ENCODE results near the gene MRGPRF. TPM values are rescaled to one million over a fixed set of nuclear protein-coding genes. Genes with fewer than 3 reads are reported as not detected.

The MRGPRF gene
- total and polyA plus RNA-seq, 2 donors (not counting 1 experiment from before 2014, with no cell fraction given) = not detected

DNA sequence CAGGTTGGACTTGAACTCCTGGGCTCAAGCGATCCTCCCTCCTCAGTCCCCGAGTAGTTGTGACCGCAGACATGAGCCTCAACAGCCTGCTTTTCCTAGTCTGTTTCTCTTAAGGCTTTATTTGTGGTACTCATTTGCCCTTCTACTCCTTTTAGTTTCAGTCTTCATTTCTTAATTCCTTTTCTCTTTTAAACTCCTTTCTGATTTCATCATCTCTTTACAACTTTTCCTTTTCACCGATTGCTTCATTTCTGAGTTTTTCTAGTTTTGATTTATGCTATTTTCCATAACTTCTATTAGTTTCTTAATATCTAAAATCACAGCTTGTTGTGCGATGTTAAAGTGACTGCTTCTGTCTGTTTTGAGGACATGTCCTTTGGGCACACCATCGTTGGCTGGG is 17.3 kb upstream of the MRGPRF start:
- intact Hi-C loops (cut with micrococcal nuclease) = no loop called here
- peaks cover 10% of the 10 kb centered on the region for H3K27me3 Mint-ChIP-seq
- H3K9ac ChIP-seq (ENCODE audit: low read length) = no peak overlapping the region
- H3K27me3 ChIP-seq (replicated peaks in 1 of 4; ENCODE audit: control extremely low read depth in 1 of 4, control insufficient read depth in 3 of 4, insufficient read depth in 4 of 4, low read length in 3 of 4) = no peaks in the 10 kb centered on the region
- ChIA-PET CTCF (no interaction called here), POLR2A (no interaction called here)
- H3K4me3 Mint-ChIP-seq = no peak overlapping the region
- no peak overlapping the region for H3K4me3 ChIP-seq (ENCODE audit: control extremely low read depth in 1 of 5, extremely low read depth in 1 of 5, insufficient read depth in 1 of 5, low read depth in 2 of 5, low read length in 4 of 5)
- H3K27ac Mint-ChIP-seq = no peak overlapping the region
- H4K20me1 ChIP-seq (ENCODE audit: control insufficient read depth, insufficient read depth, low read length, poor library complexity, severe bottlenecking) = no peaks in the 10 kb centered on the region
- H2AFZ ChIP-seq (ENCODE audit: insufficient read depth, low read depth, low read length, poor library complexity, severe bottlenecking) = no peak overlapping the region
- no peaks in the 10 kb centered on the region for H3K4me1 Mint-ChIP-seq
- 95% methylated on average over 4 of the region's 6 CpGs for WGBS (ENCODE audit: insufficient coverage)
- H3K79me2 ChIP-seq (ENCODE audit: control insufficient read depth, insufficient read depth, low read length) = no peaks in the 10 kb centered on the region
- no peaks in the 10 kb centered on the region for H3K9me3 Mint-ChIP-seq (ENCODE audit: insufficient read depth)
- H3K27ac ChIP-seq (ENCODE audit: low read length in 2 of 2) = no peak overlapping the region
- no peak overlapping the region for H3K4me2 ChIP-seq (replicated peaks; ENCODE audit: low read depth, low read length, poor library complexity, severe bottlenecking)
- ATAC-seq (ENCODE audit: low read depth) = no peak
- TF ChIP-seq, protein P1, sequence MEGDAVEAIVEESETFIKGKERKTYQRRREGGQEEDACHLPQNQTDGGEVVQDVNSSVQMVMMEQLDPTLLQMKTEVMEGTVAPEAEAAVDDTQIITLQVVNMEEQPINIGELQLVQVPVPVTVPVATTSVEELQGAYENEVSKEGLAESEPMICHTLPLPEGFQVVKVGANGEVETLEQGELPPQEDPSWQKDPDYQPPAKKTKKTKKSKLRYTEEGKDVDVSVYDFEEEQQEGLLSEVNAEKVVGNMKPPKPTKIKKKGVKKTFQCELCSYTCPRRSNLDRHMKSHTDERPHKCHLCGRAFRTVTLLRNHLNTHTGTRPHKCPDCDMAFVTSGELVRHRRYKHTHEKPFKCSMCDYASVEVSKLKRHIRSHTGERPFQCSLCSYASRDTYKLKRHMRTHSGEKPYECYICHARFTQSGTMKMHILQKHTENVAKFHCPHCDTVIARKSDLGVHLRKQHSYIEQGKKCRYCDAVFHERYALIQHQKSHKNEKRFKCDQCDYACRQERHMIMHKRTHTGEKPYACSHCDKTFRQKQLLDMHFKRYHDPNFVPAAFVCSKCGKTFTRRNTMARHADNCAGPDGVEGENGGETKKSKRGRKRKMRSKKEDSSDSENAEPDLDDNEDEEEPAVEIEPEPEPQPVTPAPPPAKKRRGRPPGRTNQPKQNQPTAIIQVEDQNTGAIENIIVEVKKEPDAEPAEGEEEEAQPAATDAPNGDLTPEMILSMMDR (IDR thresholded peaks at IDR 0.05) = no peak
- TF ChIP-seq EZH2 (IDR thresholded peaks at IDR 0.05; ENCODE audit: borderline replicate concordance, insufficient read depth, low read depth, low read length, poor library complexity, severe bottlenecking) = no peak
- no peaks in the 10 kb centered on the region for H3K9me3 ChIP-seq (ENCODE audit: control extremely low read depth in 1 of 3, control insufficient read depth in 2 of 3, insufficient read depth in 1 of 3, low read length in 2 of 3)
- no peak for DNase-seq
- H3K4me1 ChIP-seq (ENCODE audit: control insufficient read depth in 2 of 2, insufficient read depth in 2 of 2, low read length in 2 of 2) = no peaks in the 10 kb centered on the region
- H3K36me3 ChIP-seq (replicated peaks in 1 of 2; ENCODE audit: control extremely low read depth in 1 of 2, control insufficient read depth in 1 of 2, extremely low read depth in 1 of 2, insufficient read depth in 2 of 2, low read length in 1 of 2) = no peaks in the 10 kb centered on the region

DNA sequence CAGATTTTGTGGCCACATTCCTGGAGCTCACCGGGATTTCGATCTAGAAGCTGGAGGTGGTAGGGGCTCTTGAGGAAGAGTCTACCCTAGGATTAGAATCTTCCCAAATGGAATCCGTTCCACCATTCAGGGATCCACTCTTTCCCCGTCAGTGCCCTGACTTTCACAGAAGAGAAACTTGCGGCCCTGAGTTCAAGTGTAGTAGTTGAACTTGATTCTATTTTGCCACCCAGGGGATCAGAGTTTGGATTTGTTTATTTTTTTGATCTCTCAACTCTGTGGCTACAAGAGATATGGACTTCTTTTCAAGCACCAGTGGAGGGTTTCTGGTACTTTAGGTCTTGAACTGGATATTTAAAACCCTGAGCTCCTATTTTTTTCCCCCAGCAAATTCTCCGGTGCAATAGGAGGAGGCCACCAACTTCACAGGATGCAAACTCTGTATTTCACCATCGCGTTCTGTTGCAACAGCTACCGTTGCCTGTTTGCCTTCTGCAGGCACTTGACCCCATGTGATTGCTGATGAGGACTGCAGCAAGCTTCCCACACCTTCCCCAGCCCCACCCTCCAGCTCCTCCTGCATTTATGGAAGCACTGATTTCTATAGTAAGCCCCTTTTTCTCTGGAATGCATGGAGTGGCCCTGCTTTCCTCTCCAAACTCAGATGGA is 14.8 kb upstream of the MRGPRF start:
- no peak for ATAC-seq (ENCODE audit: low read depth)
- POLR2A ChIA-PET = no interaction called here

More for the DNA sequence above, 14.8 kb upstream of the MRGPRF start:
- H3K27me3 Mint-ChIP-seq = peaks cover 5% of the 10 kb centered on the region
- H3K9me3 ChIP-seq (ENCODE audit: control extremely low read depth in 1 of 3, control insufficient read depth in 2 of 3, insufficient read depth in 1 of 3, low read length in 2 of 3) = no peaks in the 10 kb centered on the region
- H3K27ac ChIP-seq (ENCODE audit: low read length in 2 of 2) = no peak overlapping the region
- H3K4me3 ChIP-seq (ENCODE audit: control extremely low read depth in 1 of 5, extremely low read depth in 1 of 5, insufficient read depth in 1 of 5, low read depth in 2 of 5, low read length in 4 of 5) = no peak overlapping the region
- no peak for TF ChIP-seq EZH2 (IDR thresholded peaks at IDR 0.05; ENCODE audit: borderline replicate concordance, insufficient read depth, low read depth, low read length, poor library complexity, severe bottlenecking)
- TF ChIP-seq, protein P1 (IDR thresholded peaks at IDR 0.05) = no peak
- intact Hi-C loops (cut with micrococcal nuclease) = no loop called here
- no peak for DNase-seq
- H3K4me2 ChIP-seq (replicated peaks; ENCODE audit: low read depth, low read length, poor library complexity, severe bottlenecking) = no peak overlapping the region
- H2AFZ ChIP-seq (ENCODE audit: insufficient read depth, low read depth, low read length, poor library complexity, severe bottlenecking) = no peak overlapping the region
- no peaks in the 10 kb centered on the region for H3K9me3 Mint-ChIP-seq (ENCODE audit: insufficient read depth)
- no peak overlapping the region for H3K4me3 Mint-ChIP-seq
- H3K4me1 ChIP-seq (ENCODE audit: control insufficient read depth in 2 of 2, insufficient read depth in 2 of 2, low read length in 2 of 2) = no peaks in the 10 kb centered on the region
- no peaks in the 10 kb centered on the region for H3K4me1 Mint-ChIP-seq
- no peaks in the 10 kb centered on the region for H3K79me2 ChIP-seq (ENCODE audit: control insufficient read depth, insufficient read depth, low read length)
- H4K20me1 ChIP-seq (ENCODE audit: control insufficient read depth, insufficient read depth, low read length, poor library complexity, severe bottlenecking) = no peaks in the 10 kb centered on the region
- H3K9ac ChIP-seq (ENCODE audit: low read length) = no peak overlapping the region
- H3K27ac Mint-ChIP-seq = no peak overlapping the region
- no peaks in the 10 kb centered on the region for H3K27me3 ChIP-seq (replicated peaks in 1 of 4; ENCODE audit: control extremely low read depth in 1 of 4, control insufficient read depth in 3 of 4, insufficient read depth in 4 of 4, low read length in 3 of 4)
- H3K36me3 ChIP-seq (replicated peaks in 1 of 2; ENCODE audit: control extremely low read depth in 1 of 2, control insufficient read depth in 1 of 2, extremely low read depth in 1 of 2, insufficient read depth in 2 of 2, low read length in 1 of 2) = no peaks in the 10 kb centered on the region
- CTCF ChIA-PET = interaction anchor here (0.9 kb wide), 1 partner anchor 642 kb away, joined by 3 read pairs; no protein-coding TSS in a partner anchor
- WGBS (ENCODE audit: insufficient coverage) = 66% methylated on average over 3 of the region's 9 CpGs

Data from B cell (primary cell).